ENCODE measurements around the gene GRK5. TPM values are rescaled to one million over a fixed set of nuclear protein-coding genes. Genes with fewer than 3 reads are reported as not detected.

Gene GRK5
- total RNA-seq, 1 donor from 2014 or later: 163 TPM

DNA sequence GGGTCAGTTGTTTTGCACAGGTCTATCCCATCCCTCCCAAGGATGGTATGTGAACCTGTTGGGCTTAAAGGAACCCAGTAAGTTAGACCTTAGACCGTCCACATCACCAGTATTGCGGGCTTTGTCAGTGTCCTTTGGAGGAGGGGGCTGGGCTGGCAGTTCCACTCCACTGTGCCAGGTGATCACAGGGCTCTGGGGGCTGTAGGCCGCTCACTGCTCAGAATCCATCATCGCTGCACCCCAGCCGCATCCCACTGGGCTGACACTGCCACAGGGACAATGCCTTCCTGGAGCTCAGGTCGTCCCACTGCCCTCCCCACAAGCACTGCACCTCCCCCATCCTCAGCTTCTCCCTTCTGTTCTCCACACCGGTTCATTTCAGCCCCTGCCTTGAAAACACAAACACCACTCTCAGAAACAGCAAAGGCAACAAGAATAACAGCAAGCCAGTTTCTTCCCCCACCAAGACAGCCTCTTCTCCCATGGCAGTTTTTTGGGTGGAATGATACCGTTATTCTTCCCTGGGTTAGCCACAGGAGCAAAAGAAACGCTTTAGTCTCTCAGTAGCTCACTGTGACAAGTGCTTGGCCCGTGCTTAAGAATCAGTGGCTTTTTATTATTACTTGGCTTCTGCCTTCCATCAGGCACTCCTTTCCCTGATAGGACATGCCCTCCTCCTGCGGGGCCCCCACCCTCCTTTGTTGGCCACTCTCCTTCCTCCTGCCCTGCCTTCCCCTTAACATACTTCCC is 111.2 kb downstream of the GRK5 start:
- peaks cover 40% of the 10 kb centered on the region for H3K27me3 Mint-ChIP-seq (ENCODE audit: unreplicated experiment)
- peak overlapping the region; percentile 67 for H3K27ac Mint-ChIP-seq (ENCODE audit: unreplicated experiment)
- H3K4me3 Mint-ChIP-seq (ENCODE audit: unreplicated experiment): no peak overlapping the region
- H3K4me1 Mint-ChIP-seq (ENCODE audit: unreplicated experiment): peaks cover 80% of the 10 kb centered on the region
- TF ChIP-seq, protein P1, sequence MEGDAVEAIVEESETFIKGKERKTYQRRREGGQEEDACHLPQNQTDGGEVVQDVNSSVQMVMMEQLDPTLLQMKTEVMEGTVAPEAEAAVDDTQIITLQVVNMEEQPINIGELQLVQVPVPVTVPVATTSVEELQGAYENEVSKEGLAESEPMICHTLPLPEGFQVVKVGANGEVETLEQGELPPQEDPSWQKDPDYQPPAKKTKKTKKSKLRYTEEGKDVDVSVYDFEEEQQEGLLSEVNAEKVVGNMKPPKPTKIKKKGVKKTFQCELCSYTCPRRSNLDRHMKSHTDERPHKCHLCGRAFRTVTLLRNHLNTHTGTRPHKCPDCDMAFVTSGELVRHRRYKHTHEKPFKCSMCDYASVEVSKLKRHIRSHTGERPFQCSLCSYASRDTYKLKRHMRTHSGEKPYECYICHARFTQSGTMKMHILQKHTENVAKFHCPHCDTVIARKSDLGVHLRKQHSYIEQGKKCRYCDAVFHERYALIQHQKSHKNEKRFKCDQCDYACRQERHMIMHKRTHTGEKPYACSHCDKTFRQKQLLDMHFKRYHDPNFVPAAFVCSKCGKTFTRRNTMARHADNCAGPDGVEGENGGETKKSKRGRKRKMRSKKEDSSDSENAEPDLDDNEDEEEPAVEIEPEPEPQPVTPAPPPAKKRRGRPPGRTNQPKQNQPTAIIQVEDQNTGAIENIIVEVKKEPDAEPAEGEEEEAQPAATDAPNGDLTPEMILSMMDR (IDR thresholded peaks at IDR 0.05; ENCODE audit: unreplicated experiment): no peak
- DNase-seq (ENCODE audit: low spot score): no peak
- peaks cover 30% of the 10 kb centered on the region for H3K36me3 Mint-ChIP-seq (ENCODE audit: low read depth, unreplicated experiment)
- no peaks in the 10 kb centered on the region for H3K9me3 Mint-ChIP-seq (ENCODE audit: unreplicated experiment)

- Mint-ChIP-seq H3K27ac (ENCODE audit: unreplicated experiment) (peak overlapping the region; percentile 67), H3K36me3 (ENCODE audit: low read depth, unreplicated experiment) (peaks cover 30% of the 10 kb centered on the region), H3K4me3 (ENCODE audit: unreplicated experiment) (peak overlapping the region; percentile 28), H3K27me3 (ENCODE audit: unreplicated experiment) (peaks cover 42% of the 10 kb centered on the region), H3K9me3 (ENCODE audit: unreplicated experiment) (no peaks in the 10 kb centered on the region), H3K4me1 (ENCODE audit: unreplicated experiment) (peaks cover 83% of the 10 kb centered on the region)
- DNase-seq (ENCODE audit: low spot score): no peak
- TF ChIP-seq, protein P1 (IDR thresholded peaks at IDR 0.05; ENCODE audit: unreplicated experiment): no peak
Observed at GRCh38 chr10:119319161-119319919, 112.0 kb downstream of the GRK5 start.

GRCh38 chr10:119319920-119320258 is 112.5 kb downstream of the GRK5 start:
- H3K27me3 Mint-ChIP-seq (ENCODE audit: unreplicated experiment): peaks cover 47% of the 10 kb centered on the region
- peak overlapping the region; percentile 61 for H3K4me3 Mint-ChIP-seq (ENCODE audit: unreplicated experiment)
- H3K9me3 Mint-ChIP-seq (ENCODE audit: unreplicated experiment): no peaks in the 10 kb centered on the region
- H3K4me1 Mint-ChIP-seq (ENCODE audit: unreplicated experiment): peaks cover 88% of the 10 kb centered on the region
- peak overlapping the region; percentile 86 for H3K27ac Mint-ChIP-seq (ENCODE audit: unreplicated experiment)
- DNase-seq (ENCODE audit: low spot score): no peak
- H3K36me3 Mint-ChIP-seq (ENCODE audit: low read depth, unreplicated experiment): peaks cover 30% of the 10 kb centered on the region
- TF ChIP-seq, protein P1 (IDR thresholded peaks at IDR 0.05; ENCODE audit: unreplicated experiment): no peak

DNA sequence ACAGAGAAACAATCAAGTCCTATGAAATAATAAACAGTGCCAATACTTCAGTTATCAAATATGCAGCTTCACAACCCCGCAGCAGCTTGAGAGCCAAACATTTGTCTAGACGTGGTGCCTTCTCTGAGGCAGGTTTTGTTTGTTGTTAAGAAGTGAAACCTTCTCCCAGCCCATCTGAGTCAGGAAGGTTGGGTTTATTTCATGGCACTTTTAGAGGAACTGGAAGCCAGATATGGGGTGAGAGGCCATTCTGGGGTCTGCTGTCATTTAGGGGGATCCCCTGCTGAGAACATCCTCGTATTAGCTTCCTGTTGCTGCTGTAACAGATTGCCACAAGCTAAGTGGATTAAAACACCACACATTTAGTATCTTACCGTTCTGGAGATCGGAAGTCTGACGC is 113.6 kb downstream of the GRK5 start:
- Mint-ChIP-seq H3K27me3 (ENCODE audit: unreplicated experiment) (peaks cover 40% of the 10 kb centered on the region), H3K4me1 (ENCODE audit: unreplicated experiment) (peaks cover 80% of the 10 kb centered on the region), H3K36me3 (ENCODE audit: low read depth, unreplicated experiment) (peaks cover 34% of the 10 kb centered on the region), H3K4me3 (ENCODE audit: unreplicated experiment) (peak overlapping the region; percentile 34), H3K27ac (ENCODE audit: unreplicated experiment) (no peak overlapping the region), H3K9me3 (ENCODE audit: unreplicated experiment) (no peaks in the 10 kb centered on the region)
- TF ChIP-seq, protein P1 (IDR thresholded peaks at IDR 0.05; ENCODE audit: unreplicated experiment): no peak
- no peak for DNase-seq (ENCODE audit: low spot score)

All from endothelial cell (in vitro differentiated cells).